Sigmoid colon (tissue), 4 donors: ENCODE results near the gene MAD1L1.

Experiments used
- CTCF ChIP-seq, 4 experiments: fragments of 450-650 bp in 3 of 4; fragments of 200-600 bp in 1 of 4; IDR thresholded peaks; one replicate each; pipeline ENCODE4 v1.5.1; 2016 to 2019; ENCODE audit warnings: antibody characterized with exemption in 4 of 4, mild to moderate bottlenecking in 3 of 4, moderate library complexity in 2 of 4
- EP300 ChIP-seq, 4 donors: sonication (generic); formaldehyde crosslinking; IDR thresholded peaks; one replicate each; pipeline ENCODE4 v1.6.1; 2017; ENCODE audit warnings: antibody characterized with exemption in 4 of 4
- POLR2A ChIP-seq, 2 donors: fragments of 450-650 bp; IDR thresholded peaks; one replicate each; pipeline ENCODE4 v1.6.1; 2016; ENCODE audit warnings: antibody characterized with exemption in 2 of 2, mild to moderate bottlenecking in 2 of 2, moderate library complexity in 2 of 2
- POLR2AphosphoS5 ChIP-seq, 4 donors: sonication (generic); formaldehyde crosslinking; IDR thresholded peaks; one replicate each; pipeline ENCODE4 v1.6.1; 2017; ENCODE audit warnings: antibody characterized with exemption in 4 of 4

DNA sequence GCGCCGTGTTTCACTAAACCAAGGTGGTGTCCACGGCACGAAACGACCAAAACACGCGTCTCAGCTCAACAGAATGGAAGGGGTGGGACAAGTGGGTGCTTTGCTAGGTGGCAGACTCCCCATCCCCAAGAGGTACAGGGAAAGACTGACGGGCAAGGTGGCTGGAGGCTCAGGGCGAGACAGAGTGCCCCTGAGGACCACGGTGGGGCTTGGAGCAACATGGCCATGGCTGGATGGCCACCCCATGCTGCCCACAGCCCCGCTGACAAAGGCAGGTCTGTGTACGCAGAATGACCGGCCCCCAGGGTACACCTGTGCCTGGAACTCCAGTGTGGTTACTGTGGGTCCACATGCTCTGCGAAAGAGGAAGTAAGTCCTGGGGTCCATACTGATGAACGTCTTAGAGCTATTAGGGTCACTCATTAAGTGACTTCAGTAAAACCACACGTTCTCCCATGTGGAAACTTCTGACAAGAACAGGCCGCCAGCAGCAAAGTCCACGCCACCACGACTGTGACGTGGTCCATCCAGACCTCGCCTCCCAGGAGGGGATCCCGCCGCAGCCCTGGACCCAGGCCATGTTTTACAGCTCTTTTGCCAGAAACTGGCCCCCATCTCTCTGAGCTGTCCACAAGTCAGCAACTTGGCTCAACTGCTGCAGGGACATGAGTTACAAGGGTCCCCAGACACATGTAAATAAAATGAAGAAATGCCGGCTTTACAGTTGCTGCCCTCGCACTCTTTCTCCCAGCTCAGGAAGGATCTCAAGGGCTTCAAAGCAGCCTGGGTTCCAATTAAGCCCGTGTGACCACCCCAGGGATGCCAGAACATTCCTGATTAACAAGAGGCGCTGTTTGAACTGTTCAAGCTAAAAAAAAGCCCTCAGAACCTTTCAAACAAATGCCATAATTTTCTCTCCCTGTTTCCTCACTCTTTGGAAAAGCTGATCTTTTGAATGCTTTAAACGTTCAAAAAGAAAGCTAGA, 66.8 kb downstream of the MAD1L1 start:
- TF ChIP-seq CTCF (IDR thresholded peaks at IDR 0.05) (no peak), POLR2A (IDR thresholded peaks at IDR 0.05) (no peak), POLR2AphosphoS5 (IDR thresholded peaks at IDR 0.05) (no peak), EP300 (IDR thresholded peaks at IDR 0.05) (no peak)
